Measurements from ENCODE around the gene ABHD12.
"Not testable (repeated sequence)": the region's sequence is repeated elsewhere in the genome, so short reads cannot be mapped to it uniquely, and the experiment has no call there.

The ABHD12 gene

GRCh38 chr20:25269057-25269832 is 121.4 kb downstream of the ABHD12 start:
- no CpG with 5 or more reads among the region's 11 CpGs for WGBS (ENCODE audit: insufficient coverage, insufficient read length)
- no peaks in the 10 kb centered on the region for H3K4me1 ChIP-seq (ENCODE audit: control insufficient read depth, insufficient read depth, low read length)
- H3K27ac ChIP-seq (ENCODE audit: low read length), result no peak overlapping the region
- peaks cover 11% of the 10 kb centered on the region; the same call in 1 of the 2 replicates for H3K36me3 ChIP-seq (ENCODE audit: control insufficient read depth, insufficient read depth, low read length)
- H3K27me3 ChIP-seq (ENCODE audit: control insufficient read depth, insufficient read depth, low read length), result no peaks in the 10 kb centered on the region
- no peak overlapping the region for H3K4me3 ChIP-seq (ENCODE audit: low read length)
- no peaks in the 10 kb centered on the region for H3K9me3 ChIP-seq (ENCODE audit: control insufficient read depth, insufficient read depth, low read length)
- no peak for DNase-seq (ENCODE audit: low read depth, low spot score)

DNA sequence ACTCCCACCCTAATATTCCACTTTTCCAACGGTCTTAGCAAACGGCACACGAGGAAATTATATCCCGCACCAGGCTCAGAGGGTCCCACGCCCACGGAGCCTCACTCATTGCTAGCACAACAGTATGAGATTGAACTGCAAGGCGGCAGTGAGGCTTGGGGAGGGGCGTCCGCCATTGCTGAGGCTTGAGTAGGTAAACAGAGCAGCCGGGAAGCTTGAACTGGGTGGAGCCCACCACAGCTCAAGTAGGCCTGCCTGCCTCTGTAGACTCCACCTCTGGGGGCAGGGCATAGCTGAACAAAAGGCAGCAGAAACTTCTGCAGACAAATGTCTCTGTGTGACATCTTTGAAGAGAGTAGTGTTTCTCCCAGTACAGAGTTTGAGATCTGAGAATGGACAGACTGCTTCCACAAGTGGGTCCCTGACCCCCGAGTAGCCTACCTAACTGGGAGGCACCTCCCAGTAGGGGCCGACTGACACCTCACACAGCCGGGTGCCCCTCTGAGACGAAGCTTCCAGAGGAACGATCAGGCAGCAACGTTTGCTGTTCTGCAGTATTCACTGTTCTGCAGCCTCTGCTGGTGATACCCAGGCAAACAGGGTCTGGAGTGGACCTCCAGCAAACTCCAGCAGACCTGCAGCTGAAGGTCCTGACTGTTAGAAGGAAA is 129.7 kb downstream of the ABHD12 start:
- not testable (repeated sequence) for DNase-seq (ENCODE audit: low read depth, low spot score); H3K4me1 ChIP-seq (ENCODE audit: control insufficient read depth, insufficient read depth, low read length); H3K27ac ChIP-seq (ENCODE audit: low read length); H3K27me3 ChIP-seq (ENCODE audit: control insufficient read depth, insufficient read depth, low read length); H3K9me3 ChIP-seq (ENCODE audit: control insufficient read depth, insufficient read depth, low read length); H3K4me3 ChIP-seq (ENCODE audit: low read length); H3K36me3 ChIP-seq (ENCODE audit: control insufficient read depth, insufficient read depth, low read length)
- no CpG with 5 or more reads among the region's 16 CpGs for WGBS (ENCODE audit: insufficient coverage, insufficient read length)

DNA sequence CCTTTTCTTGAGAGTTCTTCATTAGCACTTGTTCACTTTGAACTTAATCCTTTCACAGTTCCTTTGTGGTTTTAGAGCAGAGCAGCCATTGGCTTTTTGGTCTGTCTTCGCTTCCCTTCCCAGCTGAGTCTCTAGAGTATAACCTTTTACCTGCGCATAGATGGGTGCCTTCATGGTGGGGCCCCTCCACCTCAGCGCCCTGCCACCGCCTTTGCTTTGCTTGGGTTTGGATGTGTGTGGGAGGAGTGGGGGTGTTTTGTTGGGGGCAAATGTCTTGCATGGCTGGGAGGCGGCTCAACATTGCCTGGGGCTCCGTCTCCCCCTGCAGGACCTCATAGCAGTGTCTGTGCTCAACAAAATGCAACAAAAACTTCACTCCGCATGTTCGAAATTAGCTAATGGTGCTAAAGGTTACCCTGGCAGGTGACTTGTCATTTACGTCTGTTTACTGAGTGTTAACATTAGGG is 130.8 kb downstream of the ABHD12 start:
- H3K9me3 ChIP-seq (ENCODE audit: control insufficient read depth, insufficient read depth, low read length), result no peaks in the 10 kb centered on the region; the same call in 1 of the 2 replicates
- WGBS (ENCODE audit: insufficient coverage, insufficient read length), result no CpG with 5 or more reads among the region's 9 CpGs
- H3K4me3 ChIP-seq (ENCODE audit: low read length), result no peak overlapping the region
- DNase-seq (ENCODE audit: low read depth, low spot score), result no peak
- peaks cover 8% of the 10 kb centered on the region; the same call in 1 of the 2 replicates for H3K36me3 ChIP-seq (ENCODE audit: control insufficient read depth, insufficient read depth, low read length)
- no peaks in the 10 kb centered on the region for H3K4me1 ChIP-seq (ENCODE audit: control insufficient read depth, insufficient read depth, low read length)
- H3K27me3 ChIP-seq (ENCODE audit: control insufficient read depth, insufficient read depth, low read length), result no peaks in the 10 kb centered on the region
- no peak overlapping the region for H3K27ac ChIP-seq (ENCODE audit: low read length)

- DNase-seq (ENCODE audit: low read depth, low spot score), result no peak
- H3K9me3 ChIP-seq (ENCODE audit: control insufficient read depth, insufficient read depth, low read length), result no peaks in the 10 kb centered on the region; the same call in 1 of the 2 replicates
- no peak overlapping the region for H3K4me3 ChIP-seq (ENCODE audit: low read length)
- no CpG with 5 or more reads among the region's 12 CpGs for WGBS (ENCODE audit: insufficient coverage, insufficient read length)
- H3K36me3 ChIP-seq (ENCODE audit: control insufficient read depth, insufficient read depth, low read length), result peaks cover 8% of the 10 kb centered on the region; the same call in 1 of the 2 replicates
- H3K4me1 ChIP-seq (ENCODE audit: control insufficient read depth, insufficient read depth, low read length), result no peaks in the 10 kb centered on the region
- no peak overlapping the region for H3K27ac ChIP-seq (ENCODE audit: low read length)
- H3K27me3 ChIP-seq (ENCODE audit: control insufficient read depth, insufficient read depth, low read length), result no peaks in the 10 kb centered on the region
Measured at GRCh38 chr20:25259358-25259757, 131.3 kb downstream of the ABHD12 start.

DNA sequence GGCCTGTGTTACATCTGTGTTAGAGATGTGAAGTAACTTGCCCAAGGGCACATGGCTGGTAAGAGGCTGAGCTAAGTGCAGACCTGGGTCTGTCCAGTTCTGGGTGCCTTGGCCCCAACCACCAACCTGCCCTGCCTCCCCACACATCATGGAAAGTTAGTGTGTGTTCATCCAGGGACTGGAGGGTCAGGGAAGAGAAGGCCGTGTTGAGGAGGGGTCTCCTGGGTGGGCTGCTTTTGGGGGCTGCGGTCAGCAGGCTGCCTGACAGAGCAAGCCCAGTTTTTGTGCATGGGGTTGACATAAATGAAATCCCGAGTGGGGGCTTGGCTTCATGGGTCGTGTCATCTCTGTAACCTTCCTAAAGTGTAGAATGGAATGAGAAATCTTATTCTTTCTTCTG is 131.8 kb downstream of the ABHD12 start:
- Histone ChIP-seq H3K27me3 (ENCODE audit: control insufficient read depth, insufficient read depth, low read length) (no peaks in the 10 kb centered on the region), H3K4me1 (ENCODE audit: control insufficient read depth, insufficient read depth, low read length) (no peaks in the 10 kb centered on the region), H3K4me3 (ENCODE audit: low read length) (no peak overlapping the region), H3K36me3 (ENCODE audit: control insufficient read depth, insufficient read depth, low read length) (peaks cover 8% of the 10 kb centered on the region; the same call in 1 of the 2 replicates), H3K9me3 (ENCODE audit: control insufficient read depth, insufficient read depth, low read length) (no peaks in the 10 kb centered on the region; the same call in 1 of the 2 replicates), H3K27ac (ENCODE audit: low read length) (no peak overlapping the region)
- DNase-seq (ENCODE audit: low read depth, low spot score), result no peak
- no CpG with 5 or more reads among the region's 4 CpGs for WGBS (ENCODE audit: insufficient coverage, insufficient read length)

GRCh38 chr20:25258476-25258805 is 132.2 kb downstream of the ABHD12 start:
- Histone ChIP-seq H3K27ac (ENCODE audit: low read length) (no peak overlapping the region), H3K4me1 (ENCODE audit: control insufficient read depth, insufficient read depth, low read length) (no peaks in the 10 kb centered on the region), H3K27me3 (ENCODE audit: control insufficient read depth, insufficient read depth, low read length) (no peaks in the 10 kb centered on the region), H3K9me3 (ENCODE audit: control insufficient read depth, insufficient read depth, low read length) (no peaks in the 10 kb centered on the region; the same call in 1 of the 2 replicates), H3K36me3 (ENCODE audit: control insufficient read depth, insufficient read depth, low read length) (peaks cover 8% of the 10 kb centered on the region; the same call in 1 of the 2 replicates), H3K4me3 (ENCODE audit: low read length) (no peak overlapping the region)
- WGBS (ENCODE audit: insufficient coverage, insufficient read length), result no CpG with 5 or more reads among the region's 8 CpGs
- no peak for DNase-seq (ENCODE audit: low read depth, low spot score)

GRCh38 chr20:25257756-25258475 is 132.7 kb downstream of the ABHD12 start:
- WGBS (ENCODE audit: insufficient coverage, insufficient read length), result no CpG with 5 or more reads among the region's 10 CpGs

GRCh38 chr20:25257130-25257529 is 133.5 kb downstream of the ABHD12 start:
- Histone ChIP-seq H3K4me1 (ENCODE audit: control insufficient read depth, insufficient read depth, low read length) (no peaks in the 10 kb centered on the region), H3K9me3 (ENCODE audit: control insufficient read depth, insufficient read depth, low read length) (no peaks in the 10 kb centered on the region; the same call in 1 of the 2 replicates), H3K27ac (ENCODE audit: low read length) (no peak overlapping the region), H3K27me3 (ENCODE audit: control insufficient read depth, insufficient read depth, low read length) (no peaks in the 10 kb centered on the region), H3K36me3 (ENCODE audit: control insufficient read depth, insufficient read depth, low read length) (peaks cover 8% of the 10 kb centered on the region; the same call in 1 of the 2 replicates), H3K4me3 (ENCODE audit: low read length) (no peak overlapping the region)
- no peak for DNase-seq (ENCODE audit: low read depth, low spot score)
- no CpG with 5 or more reads among the region's 5 CpGs for WGBS (ENCODE audit: insufficient coverage, insufficient read length)

More at GRCh38 chr20:25257756-25258475, 132.7 kb downstream of the ABHD12 start:
- Histone ChIP-seq H3K27me3 (ENCODE audit: control insufficient read depth, insufficient read depth, low read length) (no peaks in the 10 kb centered on the region), H3K4me3 (ENCODE audit: low read length) (no peak overlapping the region), H3K36me3 (ENCODE audit: control insufficient read depth, insufficient read depth, low read length) (peaks cover 8% of the 10 kb centered on the region; the same call in 1 of the 2 replicates), H3K4me1 (ENCODE audit: control insufficient read depth, insufficient read depth, low read length) (no peaks in the 10 kb centered on the region), H3K9me3 (ENCODE audit: control insufficient read depth, insufficient read depth, low read length) (no peaks in the 10 kb centered on the region; the same call in 1 of the 2 replicates), H3K27ac (ENCODE audit: low read length) (no peak overlapping the region)
- no peak for DNase-seq (ENCODE audit: low read depth, low spot score)

DNA sequence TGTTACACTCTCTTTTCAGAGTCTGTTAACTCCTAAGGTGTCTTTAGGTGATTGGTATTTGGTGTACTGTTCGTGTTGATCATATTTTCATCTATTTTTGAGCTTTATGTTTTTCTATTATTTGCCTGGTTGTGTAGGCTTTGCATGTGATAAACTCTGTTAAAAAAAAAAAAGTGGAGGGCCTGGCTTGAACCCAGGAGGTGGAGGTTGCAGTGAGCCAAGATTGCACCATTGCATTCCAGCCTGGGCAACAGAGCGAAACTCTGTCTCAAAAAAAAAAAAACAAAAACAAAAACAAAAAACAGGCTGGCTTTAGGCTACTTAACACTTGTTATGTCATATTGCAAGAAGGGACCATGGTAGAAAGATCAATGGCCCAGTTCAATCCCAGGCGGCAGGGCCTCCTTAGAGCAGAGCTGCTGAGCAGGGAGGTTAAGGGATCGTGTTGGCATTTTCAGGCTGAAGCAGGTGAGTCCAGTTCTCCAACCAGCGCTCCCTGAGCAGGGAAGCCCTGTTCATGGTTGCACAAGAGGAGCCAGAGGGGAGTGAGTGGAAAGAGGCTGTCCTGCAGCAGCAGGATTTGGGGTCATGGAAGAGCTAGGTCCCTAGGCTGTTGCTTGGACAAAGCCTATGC is 134.3 kb downstream of the ABHD12 start:
- no peak for DNase-seq (ENCODE audit: low read depth, low spot score)
- no CpG with 5 or more reads among the region's 5 CpGs for WGBS (ENCODE audit: insufficient coverage, insufficient read length)
- no peaks in the 10 kb centered on the region for H3K4me1 ChIP-seq (ENCODE audit: control insufficient read depth, insufficient read depth, low read length)

More for the DNA sequence above, 134.3 kb downstream of the ABHD12 start:
- no peaks in the 10 kb centered on the region for H3K27me3 ChIP-seq (ENCODE audit: control insufficient read depth, insufficient read depth, low read length)
- H3K9me3 ChIP-seq (ENCODE audit: control insufficient read depth, insufficient read depth, low read length), result no peaks in the 10 kb centered on the region; the same call in 1 of the 2 replicates
- peaks cover 8% of the 10 kb centered on the region; the same call in 1 of the 2 replicates for H3K36me3 ChIP-seq (ENCODE audit: control insufficient read depth, insufficient read depth, low read length)
- H3K4me3 ChIP-seq (ENCODE audit: low read length), result no peak overlapping the region
- H3K27ac ChIP-seq (ENCODE audit: low read length), result no peak overlapping the region
